Measurements from ENCODE around the gene GART.
"Not testable (repeated sequence)": the region's sequence is repeated elsewhere in the genome, so short reads cannot be mapped to it uniquely, and the experiment has no call there.

Gene GART

DNA sequence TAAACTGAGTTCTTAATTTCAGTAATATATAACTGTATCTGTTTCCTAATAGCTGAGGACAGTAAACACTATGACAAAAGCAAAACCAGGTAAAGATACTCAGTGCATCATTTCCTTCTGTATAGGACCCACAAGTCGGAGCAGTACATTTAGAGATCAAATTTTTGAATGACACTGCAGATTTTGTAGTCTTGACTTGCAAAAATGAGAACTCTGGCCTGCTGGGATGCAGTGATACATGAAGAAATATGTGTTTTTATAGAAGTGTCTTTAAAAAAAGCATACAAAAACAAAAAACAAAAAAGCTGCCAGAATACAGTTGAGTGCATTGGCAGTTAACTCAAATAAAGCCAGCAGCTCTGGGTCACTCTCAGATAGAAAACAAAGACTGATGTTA is 19.0 kb downstream of the GART start:
- TF ChIP-seq SPI1 (IDR thresholded peaks at IDR 0.05; ENCODE audit: low read depth, low read length) (no peak), PAX5 (IDR thresholded peaks at IDR 0.05; ENCODE audit: insufficient read depth, low read length, severe bottlenecking) (no peak), POU2F2 (IDR thresholded peaks at IDR 0.05; ENCODE audit: low read depth, low read length) (no peak), POLR2A (IDR thresholded peaks at IDR 0.05; ENCODE audit: low read depth, low read length) (no peak), POLR2AphosphoS5 (IDR thresholded peaks at IDR 0.05; ENCODE audit: low read depth, low read length) (no peak), TAF1 (IDR thresholded peaks at IDR 0.05; ENCODE audit: low read depth, low read length) (no peak)

DNA sequence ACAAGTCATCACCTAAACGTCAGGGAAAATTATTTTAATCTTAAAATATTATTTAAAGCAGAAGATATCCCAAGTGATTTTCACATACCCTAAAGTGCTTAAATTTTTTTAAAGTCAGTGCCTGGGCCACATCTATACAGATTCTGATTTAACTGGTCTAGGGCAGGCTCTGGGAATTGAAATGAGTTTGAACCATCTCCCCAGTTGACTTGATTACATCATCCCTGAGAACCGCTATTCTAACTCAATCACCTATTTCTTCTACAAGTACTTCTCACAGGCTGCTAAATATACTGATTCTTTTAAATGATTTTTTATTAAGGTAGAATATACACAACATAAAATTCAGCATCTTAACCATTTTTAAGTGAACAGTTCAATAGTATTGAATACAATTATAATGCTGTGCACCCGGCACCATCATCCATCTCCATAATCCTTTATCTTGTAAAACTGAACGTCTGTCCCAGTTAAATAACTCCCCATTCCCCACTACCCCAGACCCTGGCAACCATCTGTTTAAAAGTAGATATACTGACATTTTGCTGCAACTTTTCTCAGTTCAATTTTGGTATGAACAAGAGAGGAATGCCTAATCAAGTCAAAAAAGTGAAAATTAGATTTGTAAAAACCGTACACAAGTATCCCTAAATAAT is 19.5 kb downstream of the GART start:
- DNase-seq (ENCODE audit: insufficient read length, low spot score) = no peak
- no peak for FAIRE-seq
- TF ChIP-seq PAX5 (IDR thresholded peaks at IDR 0.05; ENCODE audit: insufficient read depth, low read length, severe bottlenecking) (no peak), POLR2A (IDR thresholded peaks at IDR 0.05; ENCODE audit: low read depth, low read length) (no peak), SPI1 (IDR thresholded peaks at IDR 0.05; ENCODE audit: low read depth, low read length) (no peak), TAF1 (IDR thresholded peaks at IDR 0.05; ENCODE audit: low read depth, low read length) (no peak), POU2F2 (IDR thresholded peaks at IDR 0.05; ENCODE audit: low read depth, low read length) (no peak), POLR2AphosphoS5 (IDR thresholded peaks at IDR 0.05; ENCODE audit: low read depth, low read length) (no peak)

More for the DNA sequence above, 19.0 kb downstream of the GART start:
- FAIRE-seq = no peak
- no peak for DNase-seq (ENCODE audit: insufficient read length, low spot score)

DNA sequence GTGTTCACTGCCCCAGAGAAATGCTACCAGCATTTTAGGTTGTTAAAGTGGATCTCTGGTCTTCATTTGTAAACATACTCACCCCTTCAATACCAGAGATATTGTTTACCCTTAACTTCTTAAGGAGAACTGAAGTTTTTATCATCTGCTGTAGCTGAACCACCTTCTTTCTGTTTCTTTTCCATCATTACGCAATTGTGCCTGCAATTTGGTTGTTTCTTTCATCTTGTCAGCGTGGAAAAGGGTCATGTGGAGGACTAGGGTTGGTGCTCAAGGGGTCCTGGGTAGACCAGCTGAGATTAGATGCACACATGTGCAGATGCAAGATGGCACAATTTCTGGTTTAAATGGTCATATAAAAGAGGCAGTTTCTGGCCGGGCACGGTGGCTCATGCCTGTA is 23.0 kb downstream of the GART start:
- TF ChIP-seq TAF1 (IDR thresholded peaks at IDR 0.05; ENCODE audit: low read depth, low read length) (no peak), POU2F2 (IDR thresholded peaks at IDR 0.05; ENCODE audit: low read depth, low read length) (no peak), PAX5 (IDR thresholded peaks at IDR 0.05; ENCODE audit: insufficient read depth, low read length, severe bottlenecking) (no peak), POLR2A (IDR thresholded peaks at IDR 0.05; ENCODE audit: low read depth, low read length) (no peak), POLR2AphosphoS5 (IDR thresholded peaks at IDR 0.05; ENCODE audit: low read depth, low read length) (no peak), SPI1 (IDR thresholded peaks at IDR 0.05; ENCODE audit: low read depth, low read length) (no peak)
- no peak for FAIRE-seq

DNA sequence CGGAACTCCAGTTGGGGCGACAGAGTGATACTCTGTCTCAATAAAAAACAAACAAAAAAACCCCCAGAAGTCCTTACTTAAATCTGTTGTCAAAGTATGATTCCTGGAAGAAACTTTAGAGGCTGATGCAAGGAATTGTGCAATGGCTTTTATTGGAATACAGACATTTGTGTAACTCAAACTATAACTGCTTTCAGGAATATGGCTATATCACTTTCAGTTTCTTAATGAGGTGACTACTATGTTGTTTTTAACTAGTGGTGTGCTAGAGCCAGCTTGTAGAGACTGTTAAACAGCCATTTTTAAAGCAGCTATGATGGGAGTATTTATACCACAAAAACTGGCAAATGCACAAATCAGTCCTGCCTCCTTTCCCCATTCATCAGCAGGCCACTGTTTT is 27.7 kb downstream of the GART start:
- no peak for TF ChIP-seq SPI1 (IDR thresholded peaks at IDR 0.05; ENCODE audit: low read depth, low read length)
- TF ChIP-seq POLR2AphosphoS5 (IDR thresholded peaks at IDR 0.05; ENCODE audit: low read depth, low read length) = no peak
- no peak for TF ChIP-seq TAF1 (IDR thresholded peaks at IDR 0.05; ENCODE audit: low read depth, low read length)
- FAIRE-seq = no peak
- DNase-seq (ENCODE audit: insufficient read length, low spot score) = no peak

More for the DNA sequence above, 23.0 kb downstream of the GART start:
- DNase-seq (ENCODE audit: insufficient read length, low spot score) = no peak

DNA sequence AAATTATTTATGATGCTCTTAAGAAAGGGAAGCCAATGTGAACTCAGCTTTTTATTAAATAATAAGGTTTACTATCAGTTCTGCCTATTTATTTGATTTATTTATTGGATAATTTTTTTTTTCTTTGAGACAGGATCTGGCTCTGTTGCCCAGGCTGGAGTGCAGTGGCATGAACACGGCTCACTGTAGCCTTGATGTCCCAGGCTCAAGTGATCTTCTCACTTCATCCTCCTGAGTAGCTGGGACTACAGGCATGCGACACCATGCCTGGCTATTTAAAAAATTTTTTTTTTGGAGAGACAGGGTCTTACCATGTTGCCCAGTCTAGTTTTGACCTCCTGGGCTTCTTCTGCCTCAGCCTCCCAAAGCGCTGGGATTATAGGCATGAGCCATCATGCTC is 29.4 kb downstream of the GART start:
- no peak for DNase-seq (ENCODE audit: insufficient read length, low spot score)
- TF ChIP-seq POLR2A (IDR thresholded peaks at IDR 0.05; ENCODE audit: low read depth, low read length) (no peak), POLR2AphosphoS5 (IDR thresholded peaks at IDR 0.05; ENCODE audit: low read depth, low read length) (no peak), POU2F2 (IDR thresholded peaks at IDR 0.05; ENCODE audit: low read depth, low read length) (no peak), TAF1 (IDR thresholded peaks at IDR 0.05; ENCODE audit: low read depth, low read length) (no peak), PAX5 (IDR thresholded peaks at IDR 0.05; ENCODE audit: insufficient read depth, low read length, severe bottlenecking) (no peak), SPI1 (IDR thresholded peaks at IDR 0.05; ENCODE audit: low read depth, low read length) (no peak)
- FAIRE-seq = no peak

DNA sequence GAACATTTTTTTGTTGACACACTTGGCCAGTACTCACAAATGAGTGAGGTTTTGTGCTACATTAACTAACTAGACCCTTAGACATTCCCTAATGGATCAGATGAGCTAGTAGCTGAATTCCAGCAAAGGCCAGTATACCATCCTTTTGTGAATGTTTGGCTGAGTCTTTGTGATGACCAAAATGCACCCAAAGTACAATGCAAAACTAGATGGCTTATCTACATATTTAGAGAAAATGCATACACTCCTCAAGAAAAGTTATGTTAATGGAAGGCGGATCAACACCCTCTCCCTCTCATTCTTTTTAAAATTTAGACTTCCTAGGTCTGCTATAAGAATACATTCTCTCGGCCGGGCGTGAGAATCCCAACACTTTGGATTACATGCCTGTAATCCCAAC is 30.3 kb downstream of the GART start:
- TF ChIP-seq PAX5 (IDR thresholded peaks at IDR 0.05; ENCODE audit: insufficient read depth, low read length, severe bottlenecking) = no peak
- TF ChIP-seq SPI1 (IDR thresholded peaks at IDR 0.05; ENCODE audit: low read depth, low read length) = no peak
- no peak for TF ChIP-seq POU2F2 (IDR thresholded peaks at IDR 0.05; ENCODE audit: low read depth, low read length)
- no peak for TF ChIP-seq POLR2AphosphoS5 (IDR thresholded peaks at IDR 0.05; ENCODE audit: low read depth, low read length)
- TF ChIP-seq POLR2A (IDR thresholded peaks at IDR 0.05; ENCODE audit: low read depth, low read length) = no peak
- no peak for TF ChIP-seq TAF1 (IDR thresholded peaks at IDR 0.05; ENCODE audit: low read depth, low read length)
- no peak for DNase-seq (ENCODE audit: insufficient read length, low spot score)
- no peak for FAIRE-seq

DNA sequence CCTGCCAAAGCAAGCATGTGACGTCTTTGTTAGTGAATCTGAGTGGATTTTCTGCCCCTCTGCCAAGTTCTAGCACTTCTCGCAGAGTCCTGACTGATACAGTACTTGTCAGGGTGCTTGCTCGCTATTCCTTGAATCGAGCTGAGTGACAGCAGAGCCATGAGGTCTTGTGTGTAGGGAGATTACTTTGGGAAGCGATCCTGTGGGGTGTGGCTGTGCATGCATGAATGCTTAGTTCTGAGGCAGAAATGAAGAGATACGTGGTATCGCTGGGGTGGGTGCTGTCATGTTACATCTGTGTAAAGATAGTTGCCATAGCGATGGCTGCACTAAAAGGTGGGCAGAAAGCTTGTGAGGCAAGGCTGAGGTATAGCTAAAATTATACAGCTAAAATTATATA is 31.1 kb downstream of the GART start:
- no peak for FAIRE-seq
- TF ChIP-seq POLR2A (IDR thresholded peaks at IDR 0.05; ENCODE audit: low read depth, low read length) (no peak), POLR2AphosphoS5 (IDR thresholded peaks at IDR 0.05; ENCODE audit: low read depth, low read length) (no peak), PAX5 (IDR thresholded peaks at IDR 0.05; ENCODE audit: insufficient read depth, low read length, severe bottlenecking) (no peak), SPI1 (IDR thresholded peaks at IDR 0.05; ENCODE audit: low read depth, low read length) (no peak), POU2F2 (IDR thresholded peaks at IDR 0.05; ENCODE audit: low read depth, low read length) (no peak), TAF1 (IDR thresholded peaks at IDR 0.05; ENCODE audit: low read depth, low read length) (no peak)

DNA sequence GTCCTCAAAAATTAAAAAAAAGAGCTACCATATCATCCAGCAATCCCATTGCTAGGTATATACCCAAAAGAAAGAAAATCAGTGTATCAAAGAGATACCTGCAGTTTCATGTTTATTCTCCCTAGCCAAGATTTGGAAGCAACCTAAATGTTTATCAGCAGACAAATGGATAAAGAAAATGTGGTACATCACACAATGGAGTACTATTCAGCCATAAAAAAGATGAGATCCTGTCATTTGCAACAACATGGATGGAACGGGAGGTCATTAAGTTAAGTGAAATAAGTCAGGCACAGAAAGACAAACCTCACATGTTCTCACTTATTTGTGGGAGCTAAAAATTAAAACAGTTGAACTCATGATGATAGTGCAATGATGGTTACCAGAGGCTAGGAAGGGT is 34.9 kb downstream of the GART start:
- not testable (repeated sequence) for FAIRE-seq; DNase-seq (ENCODE audit: insufficient read length, low spot score)

More for the DNA sequence above, 31.1 kb downstream of the GART start:
- no peak for DNase-seq (ENCODE audit: insufficient read length, low spot score)

DNA sequence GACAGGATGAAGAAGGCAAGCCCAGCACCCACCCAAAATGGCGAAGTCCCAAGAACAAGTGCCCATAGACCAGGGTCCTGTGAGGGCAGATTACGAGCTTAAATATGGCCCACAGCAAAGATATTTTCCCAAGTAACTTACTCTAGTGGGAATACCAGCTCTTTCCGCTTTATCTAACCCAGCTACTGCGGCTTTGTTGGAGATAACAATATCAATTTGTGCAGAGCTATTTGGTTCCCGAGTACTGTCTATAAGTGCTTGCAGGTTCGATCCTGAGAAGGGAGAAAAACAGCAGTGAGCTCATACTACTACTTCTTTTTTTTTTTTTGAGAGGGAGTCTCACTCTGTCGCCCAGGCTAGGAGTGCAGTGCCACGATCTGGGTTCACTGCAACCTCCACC is 36.1 kb downstream of the GART start:
- FAIRE-seq = no peak
- TF ChIP-seq TAF1 (IDR thresholded peaks at IDR 0.05; ENCODE audit: low read depth, low read length) = no peak
- TF ChIP-seq POLR2A (IDR thresholded peaks at IDR 0.05; ENCODE audit: low read depth, low read length) = no peak
- no peak for TF ChIP-seq POLR2AphosphoS5 (IDR thresholded peaks at IDR 0.05; ENCODE audit: low read depth, low read length)
- no peak for TF ChIP-seq POU2F2 (IDR thresholded peaks at IDR 0.05; ENCODE audit: low read depth, low read length)
- no peak for TF ChIP-seq SPI1 (IDR thresholded peaks at IDR 0.05; ENCODE audit: low read depth, low read length)
- TF ChIP-seq PAX5 (IDR thresholded peaks at IDR 0.05; ENCODE audit: insufficient read depth, low read length, severe bottlenecking) = no peak
- no peak for DNase-seq (ENCODE audit: insufficient read length, low spot score)

DNA sequence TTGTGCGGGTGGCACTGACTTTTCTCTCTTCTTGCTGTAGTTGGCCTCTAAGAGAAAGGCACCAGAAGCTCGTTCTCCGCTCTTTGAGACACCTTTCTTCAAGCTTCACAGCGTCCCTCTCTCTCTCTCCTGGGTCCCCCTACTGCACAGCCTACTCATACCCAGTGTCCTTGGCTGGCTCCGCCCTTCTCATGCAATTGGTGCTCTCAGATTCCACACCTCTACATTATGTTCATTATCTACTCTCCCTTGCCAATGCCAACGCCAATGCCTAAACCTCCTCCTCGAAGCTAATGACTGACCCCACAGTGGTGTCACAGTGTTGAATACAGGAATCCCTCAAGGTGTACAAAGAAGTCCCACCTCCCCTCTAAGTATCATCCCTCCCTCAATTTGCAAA is 45.6 kb downstream of the GART start:
- no peak for DNase-seq (ENCODE audit: insufficient read length, low spot score)
- TF ChIP-seq TAF1 (IDR thresholded peaks at IDR 0.05; ENCODE audit: low read depth, low read length) (no peak), POU2F2 (IDR thresholded peaks at IDR 0.05; ENCODE audit: low read depth, low read length) (no peak), PAX5 (IDR thresholded peaks at IDR 0.05; ENCODE audit: insufficient read depth, low read length, severe bottlenecking) (no peak), POLR2AphosphoS5 (IDR thresholded peaks at IDR 0.05; ENCODE audit: low read depth, low read length) (no peak), POLR2A (IDR thresholded peaks at IDR 0.05; ENCODE audit: low read depth, low read length) (no peak), SPI1 (IDR thresholded peaks at IDR 0.05; ENCODE audit: low read depth, low read length) (no peak)
- no peak for FAIRE-seq

Measured in GM12891 (cell line).